Measurements from ENCODE around the gene MRPL19.

- no peak for TF ChIP-seq CTCF (IDR thresholded peaks at IDR 0.05)
- TF ChIP-seq POLR2A (IDR thresholded peaks at IDR 0.05), result no peak
Observed at GRCh38 chr2:75616933-75617332, 29.6 kb upstream of the MRPL19 start.

Measured in adrenal gland (tissue), 5 donors.